Fibroblast of skin of scalp (primary cell): ENCODE data around the gene NNAT.
A peak's percentile ranks its signal among the peaks of the same experiment; 100 is the strongest.
"Not testable (repeated sequence)": the region's sequence is repeated elsewhere in the genome, so short reads cannot be mapped to it uniquely, and the experiment has no call there.

Experiments used
- DNase-seq: peaks from one replicate; pipeline ENCODE4 v3.0.0-alpha.2; 2013

NNAT gene

GRCh38 chr20:37524859-37525708 is 4.0 kb downstream of the NNAT start:
- DNase-seq, result no peak

- DNase-seq, result no peak
These were observed 4.8 kb downstream of the NNAT start for GRCh38 chr20:37525810-37526209.

- DNase-seq, result peak; percentile 91
These were observed 5.3 kb downstream of the NNAT start for GRCh38 chr20:37526238-37526838.

GRCh38 chr20:37526839-37527637 is 6.0 kb downstream of the NNAT start:
- no peak for DNase-seq

GRCh38 chr20:37527638-37528445 is 6.8 kb downstream of the NNAT start, which contains the start of gene BLCAP:
Gene BLCAP (minus strand): TSS chr20:37527876. CDS start chr20:37519174, 8,702 bp downstream.
- peak; percentile 87 for DNase-seq

- DNase-seq, result no peak
These were observed 7.6 kb downstream of the NNAT start for GRCh38 chr20:37528446-37529213.

- no peak for DNase-seq
These were observed 8.3 kb downstream of the NNAT start for GRCh38 chr20:37529214-37529967.

GRCh38 chr20:37529968-37530600 is 9.0 kb downstream of the NNAT start:
- DNase-seq, result no peak

GRCh38 chr20:37530696-37531095 is 9.6 kb downstream of the NNAT start:
- DNase-seq, result no peak

- no peak for DNase-seq
These were observed 10.8 kb downstream of the NNAT start for GRCh38 chr20:37531856-37532255.

- no peak for DNase-seq
These were observed 12.2 kb downstream of the NNAT start for GRCh38 chr20:37533154-37533715.

- DNase-seq, result peak; percentile 84
These were observed 13.5 kb downstream of the NNAT start for GRCh38 chr20:37534401-37535157.

GRCh38 chr20:37535443-37536132 is 14.5 kb downstream of the NNAT start:
- DNase-seq, result no peak

GRCh38 chr20:37537505-37537904 is 16.5 kb downstream of the NNAT start:
- DNase-seq, result no peak

- peak; percentile 59 for DNase-seq
These were observed 17.0 kb downstream of the NNAT start for GRCh38 chr20:37538003-37538402.

- DNase-seq, result no peak
These were observed 18.4 kb downstream of the NNAT start for GRCh38 chr20:37539424-37539823.

- no peak for DNase-seq
These were observed 19.0 kb downstream of the NNAT start for GRCh38 chr20:37540001-37540400.

GRCh38 chr20:37540838-37541237 is 19.8 kb downstream of the NNAT start:
- DNase-seq, result not testable (repeated sequence)
